Keratinocyte (primary cell): Measurements from ENCODE around the gene ARMC2.

Source experiments
- EZH2 ChIP-seq: IDR thresholded peaks from one replicate; pipeline ENCODE4 v1.6.1; 2012; ENCODE audit warnings: inconsistent platforms, mild to moderate bottlenecking, low read length, moderate library complexity
- TF ChIP-seq, protein P1 (sequence below), 3 experiments: IDR thresholded peaks in 1 of 3; conservative IDR thresholded peaks in 1 of 3; optimal IDR thresholded peaks in 1 of 3; 2 replicates in 2 of 3; 3 replicates in 1 of 3; pipeline versions ENCODE3 to v1.5.1; 2011; ENCODE audit warnings: low read length in 3 of 3, mild to moderate bottlenecking in 3 of 3, moderate library complexity in 2 of 3, control low read depth in 1 of 3, inconsistent platforms in 1 of 3; ENCODE audit not compliant: insufficient read depth in 2 of 3; ENCODE audit errors: extremely low read depth in 1 of 3

DNA sequence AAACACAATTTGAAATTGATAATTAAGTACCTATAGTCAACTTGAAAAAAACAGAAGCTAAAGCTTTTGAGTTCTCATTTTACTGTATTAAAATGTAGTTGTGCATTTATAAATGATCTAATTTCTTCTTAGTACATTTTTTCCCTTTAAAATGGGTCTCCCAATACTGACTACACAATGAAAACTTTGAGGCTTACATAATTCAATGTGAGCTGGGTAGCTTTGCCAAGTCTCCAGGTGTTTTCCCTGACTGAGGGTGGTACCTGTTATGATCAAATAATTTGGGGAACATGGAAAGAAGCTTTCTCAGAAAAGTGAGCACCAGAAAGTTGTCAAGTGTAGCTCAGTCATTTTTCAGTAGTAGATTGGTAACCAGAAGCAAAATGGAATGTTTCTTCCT is 74.3 kb downstream of the ARMC2 start:
- TF ChIP-seq EZH2: no peak
- TF ChIP-seq, protein P1, sequence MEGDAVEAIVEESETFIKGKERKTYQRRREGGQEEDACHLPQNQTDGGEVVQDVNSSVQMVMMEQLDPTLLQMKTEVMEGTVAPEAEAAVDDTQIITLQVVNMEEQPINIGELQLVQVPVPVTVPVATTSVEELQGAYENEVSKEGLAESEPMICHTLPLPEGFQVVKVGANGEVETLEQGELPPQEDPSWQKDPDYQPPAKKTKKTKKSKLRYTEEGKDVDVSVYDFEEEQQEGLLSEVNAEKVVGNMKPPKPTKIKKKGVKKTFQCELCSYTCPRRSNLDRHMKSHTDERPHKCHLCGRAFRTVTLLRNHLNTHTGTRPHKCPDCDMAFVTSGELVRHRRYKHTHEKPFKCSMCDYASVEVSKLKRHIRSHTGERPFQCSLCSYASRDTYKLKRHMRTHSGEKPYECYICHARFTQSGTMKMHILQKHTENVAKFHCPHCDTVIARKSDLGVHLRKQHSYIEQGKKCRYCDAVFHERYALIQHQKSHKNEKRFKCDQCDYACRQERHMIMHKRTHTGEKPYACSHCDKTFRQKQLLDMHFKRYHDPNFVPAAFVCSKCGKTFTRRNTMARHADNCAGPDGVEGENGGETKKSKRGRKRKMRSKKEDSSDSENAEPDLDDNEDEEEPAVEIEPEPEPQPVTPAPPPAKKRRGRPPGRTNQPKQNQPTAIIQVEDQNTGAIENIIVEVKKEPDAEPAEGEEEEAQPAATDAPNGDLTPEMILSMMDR (optimal IDR thresholded peaks at IDR 0.05 in 1 of 3, IDR thresholded peaks at IDR 0.05 in 1 of 3, conservative IDR thresholded peaks at IDR 0.05 in 1 of 3; ENCODE audit: extremely low read depth in 1 of 3, insufficient read depth in 2 of 3, low read length in 3 of 3): no peak
